Activated B cell treated with CpG ODN at 0.5 μM for 24 hours (primary cell): Measurements from ENCODE around the gene CST7. TPM values are rescaled to one million over a fixed set of nuclear protein-coding genes. Genes with fewer than 3 reads are reported as not detected.
A peak's percentile ranks its signal among the peaks of the same experiment; 100 is the strongest.

ENCODE experiments used
- ATAC-seq: fragments of 200-7000 bp; cut with Tn5 transposase; one replicate; pipeline ENCODE4 v1.10.0; 2021; ENCODE audit warnings: low read depth, mild to moderate bottlenecking, moderate library complexity
- CTCF ChIA-PET: fragments of 350-600 bp; sonication (Branson Sonifier 250); formaldehyde crosslinking; loops from one replicate; lab custom pipeline; 2021; ENCODE audit warnings: antibody characterized with exemption; lab: Charles Lee
- POLR2A ChIA-PET: fragments of 350-600 bp; sonication (Branson Sonifier 250); formaldehyde crosslinking; loops from one replicate; lab custom pipeline; 2021; ENCODE audit warnings: antibody characterized with exemption; lab: Charles Lee
- DNase-seq: peaks from one replicate; pipeline ENCODE4 v3.0.0; 2022
- H3K27ac Mint-ChIP-seq: one replicate; pipeline ENCODE4 v1.8.0; 2020; ENCODE audit warnings: mixed read lengths
- H3K27me3 Mint-ChIP-seq: one replicate; pipeline ENCODE4 v1.8.0; 2021; ENCODE audit warnings: mixed read lengths
- H3K36me3 Mint-ChIP-seq: one replicate; pipeline ENCODE4 v1.8.0; 2021; ENCODE audit warnings: low read depth, mixed read lengths
- H3K4me1 Mint-ChIP-seq: one replicate; pipeline ENCODE4 v1.8.0; 2021; ENCODE audit warnings: mixed read lengths
- H3K4me3 Mint-ChIP-seq: one replicate; pipeline ENCODE4 v1.8.0; 2020; ENCODE audit warnings: mild to moderate bottlenecking, mixed read lengths
- H3K9me3 Mint-ChIP-seq: one replicate; pipeline ENCODE4 v1.8.0; 2020; ENCODE audit warnings: mixed read lengths
- intact Hi-C: fragments of 100-400 bp; cut with micrococcal nuclease; formaldehyde crosslinking; loops from one replicate; pipeline ENCODE4 v1.15.1; 2024
- total RNA-seq: library from RNA; stranded (reverse); gene quantifications from 2 replicates; pipeline ENCODE4 v1.2.3, GENCODE V29; 2022
- TF ChIP-seq, protein P1 (sequence below): fragments of 200-600 bp; IDR thresholded peaks from one replicate; pipeline ENCODE4 v1.8.0; 2022; ENCODE audit warnings: antibody characterized with exemption, mild to moderate bottlenecking

The CST7 gene
- total RNA-seq, 1 donor from 2014 or later = 1.0 TPM

DNA sequence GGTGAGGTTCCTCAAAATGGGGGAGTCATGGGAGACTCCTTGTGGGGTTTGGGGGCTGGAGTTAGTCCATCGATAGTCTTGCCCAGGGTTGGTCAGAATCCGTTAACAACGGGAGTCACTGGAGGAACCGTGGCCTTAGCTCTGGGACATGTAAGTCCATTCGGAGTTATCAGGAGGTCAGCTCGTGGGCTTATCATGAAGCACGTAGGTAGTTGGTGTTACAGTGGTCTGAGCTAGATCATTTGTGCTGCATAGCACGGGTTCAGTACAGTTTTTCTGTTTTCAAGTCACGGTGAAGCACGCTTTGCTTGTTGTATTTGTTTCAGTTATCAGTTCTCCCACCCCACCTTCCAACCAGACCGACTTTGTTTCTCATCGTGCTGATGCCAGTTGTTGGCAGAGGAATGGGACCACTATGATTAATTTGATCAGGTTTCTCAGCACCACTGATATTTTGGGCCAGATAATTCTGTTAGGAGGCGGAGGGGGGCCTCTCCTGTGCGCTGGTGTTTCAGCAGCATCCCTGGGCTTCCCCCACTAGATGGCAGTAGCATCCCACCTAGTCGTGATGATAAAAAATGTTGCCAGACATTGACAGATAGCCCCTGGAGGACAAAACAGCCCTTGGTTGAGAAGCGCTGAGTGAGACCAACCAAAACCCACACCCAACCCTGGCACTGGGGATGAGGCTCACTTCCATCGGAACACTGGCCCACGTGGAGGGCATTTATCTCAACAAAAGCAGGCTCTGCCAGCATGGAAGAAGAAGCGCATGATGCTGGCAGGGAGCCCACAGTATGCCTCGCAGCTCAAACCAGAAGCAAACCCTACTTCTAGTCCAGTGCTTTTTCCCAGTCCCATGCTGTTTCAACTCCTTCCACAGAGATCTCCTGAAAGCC lies 45.6 kb downstream of the CST7 start:
- Mint-ChIP-seq H3K27ac (peak overlapping the region; percentile 76), H3K27me3 (no peaks in the 10 kb centered on the region)
- intact Hi-C loops = loop anchor here (1.0 to 5.0 kb wide), 7 partner anchors 49 to 1057 kb away; no protein-coding TSS in a partner anchor

GRCh38 chr20:24995741-24996448 lies 46.8 kb downstream of the CST7 start:
- no peaks in the 10 kb centered on the region for H3K27me3 Mint-ChIP-seq
- H3K36me3 Mint-ChIP-seq = peaks cover 11% of the 10 kb centered on the region
- TF ChIP-seq, protein P1, sequence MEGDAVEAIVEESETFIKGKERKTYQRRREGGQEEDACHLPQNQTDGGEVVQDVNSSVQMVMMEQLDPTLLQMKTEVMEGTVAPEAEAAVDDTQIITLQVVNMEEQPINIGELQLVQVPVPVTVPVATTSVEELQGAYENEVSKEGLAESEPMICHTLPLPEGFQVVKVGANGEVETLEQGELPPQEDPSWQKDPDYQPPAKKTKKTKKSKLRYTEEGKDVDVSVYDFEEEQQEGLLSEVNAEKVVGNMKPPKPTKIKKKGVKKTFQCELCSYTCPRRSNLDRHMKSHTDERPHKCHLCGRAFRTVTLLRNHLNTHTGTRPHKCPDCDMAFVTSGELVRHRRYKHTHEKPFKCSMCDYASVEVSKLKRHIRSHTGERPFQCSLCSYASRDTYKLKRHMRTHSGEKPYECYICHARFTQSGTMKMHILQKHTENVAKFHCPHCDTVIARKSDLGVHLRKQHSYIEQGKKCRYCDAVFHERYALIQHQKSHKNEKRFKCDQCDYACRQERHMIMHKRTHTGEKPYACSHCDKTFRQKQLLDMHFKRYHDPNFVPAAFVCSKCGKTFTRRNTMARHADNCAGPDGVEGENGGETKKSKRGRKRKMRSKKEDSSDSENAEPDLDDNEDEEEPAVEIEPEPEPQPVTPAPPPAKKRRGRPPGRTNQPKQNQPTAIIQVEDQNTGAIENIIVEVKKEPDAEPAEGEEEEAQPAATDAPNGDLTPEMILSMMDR = no peak
- ATAC-seq (no peak), DNase-seq (no peak)
- H3K9me3 Mint-ChIP-seq = no peaks in the 10 kb centered on the region
- peaks cover 41% of the 10 kb centered on the region for H3K4me1 Mint-ChIP-seq
- CTCF ChIA-PET = interaction anchor here (1.0 to 4.7 kb wide), 5 partner anchors 41 to 413 kb away, joined by 3 to 113 read pairs (median 8); no protein-coding TSS in a partner anchor
- intact Hi-C loops = loop anchor here (1.0 kb wide), 5 partner anchors 47 to 403 kb away; no protein-coding TSS in a partner anchor
- H3K27ac Mint-ChIP-seq = no peak overlapping the region
- POLR2A ChIA-PET = interaction anchor here (0.8 to 3.0 kb wide), 3 partner anchors 62 to 69 kb away, joined by 3 to 13 read pairs (median 3); partner anchors contain the start of gene ACSS1
- H3K4me3 Mint-ChIP-seq = no peak overlapping the region

More for the DNA sequence above, 45.6 kb downstream of the CST7 start:
- Mint-ChIP-seq H3K4me3 (peak overlapping the region; percentile 70), H3K4me1 (peaks cover 45% of the 10 kb centered on the region), H3K36me3 (peaks cover 11% of the 10 kb centered on the region), H3K9me3 (no peaks in the 10 kb centered on the region)
- POLR2A ChIA-PET = interaction anchor here (0.9 to 3.3 kb wide), 5 partner anchors 63 to 201 kb away, joined by 3 to 35 read pairs (median 4); partner anchors contain the start of genes ACSS1 and ENTPD6
- DNase-seq = peak; percentile 65
- TF ChIP-seq, protein P1 = no peak
- peak; percentile 51 for ATAC-seq
- CTCF ChIA-PET = interaction anchor here (0.9 to 4.7 kb wide), 12 partner anchors 12 to 415 kb away, joined by 3 to 113 read pairs (median 4); no protein-coding TSS in a partner anchor

DNA sequence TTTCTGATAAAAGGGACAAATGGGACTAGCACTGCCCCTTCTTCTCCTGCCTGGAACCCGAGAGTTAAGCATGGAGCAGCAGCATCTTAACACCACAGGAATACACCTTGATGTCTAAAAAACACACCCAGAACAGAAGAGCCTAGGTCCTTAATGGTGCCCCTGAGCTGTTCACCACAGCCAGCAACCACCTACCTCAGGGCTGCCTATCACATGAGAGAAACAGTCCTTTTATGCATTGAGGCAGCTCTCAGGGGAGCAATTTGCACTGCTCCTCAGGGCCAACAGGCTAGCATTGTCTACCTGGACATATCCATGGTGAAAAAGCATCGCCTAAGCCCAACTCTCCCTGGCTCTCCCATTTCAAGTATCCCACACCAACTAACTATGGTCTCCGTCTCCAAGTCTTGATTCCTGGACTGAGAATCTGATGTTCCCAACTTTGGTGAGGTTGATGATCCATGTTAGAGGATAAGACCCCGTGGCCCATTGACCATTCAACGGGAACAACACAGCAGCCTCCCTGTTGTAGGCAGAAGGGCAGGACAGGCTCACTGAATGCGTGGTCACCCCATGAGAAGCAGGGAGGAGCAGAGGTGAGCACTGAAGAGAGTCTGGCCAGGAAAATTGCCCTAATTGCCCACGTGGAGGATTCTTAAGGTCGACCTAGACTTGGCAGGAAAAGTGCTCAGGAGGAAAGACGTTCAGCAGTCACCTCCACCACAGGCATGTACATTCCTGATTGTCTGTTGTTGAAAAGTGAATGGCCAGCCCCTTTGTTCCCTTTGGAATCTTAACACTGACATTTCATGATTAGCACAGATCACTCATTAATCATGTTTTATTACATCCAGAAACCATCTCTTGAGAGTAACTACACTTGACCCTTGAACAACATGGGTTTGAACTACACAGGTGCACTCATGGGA lies 47.6 kb downstream of the CST7 start:
- no peaks in the 10 kb centered on the region for H3K27me3 Mint-ChIP-seq
- ATAC-seq (no peak), DNase-seq (no peak)
- no peak overlapping the region for H3K4me3 Mint-ChIP-seq
- intact Hi-C loops = no loop called here
- TF ChIP-seq, protein P1 = no peak
- ChIA-PET CTCF (interaction anchor here (1.7 to 4.7 kb wide), 2 partner anchors 67 to 403 kb away, joined by 8 to 113 read pairs; no protein-coding TSS in a partner anchor), POLR2A (interaction anchor here (0.8 to 3.0 kb wide), 3 partner anchors 61 to 69 kb away, joined by 3 to 13 read pairs (median 3); partner anchors contain the start of gene ACSS1)
- no peaks in the 10 kb centered on the region for H3K9me3 Mint-ChIP-seq
- no peak overlapping the region for H3K27ac Mint-ChIP-seq
- H3K4me1 Mint-ChIP-seq = peaks cover 33% of the 10 kb centered on the region
- peaks cover 11% of the 10 kb centered on the region for H3K36me3 Mint-ChIP-seq

GRCh38 chr20:24998121-24998520 lies 49.1 kb downstream of the CST7 start:
- POLR2A ChIA-PET = interaction anchor here (0.5 kb wide), 1 partner anchor 963 kb away, joined by 7 read pairs; no protein-coding TSS in a partner anchor
- CTCF ChIA-PET = interaction anchor here (1.3 kb wide), 1 partner anchor 60 kb away, joined by 4 read pairs; the partner anchor contains the start of gene ACSS1
- ATAC-seq = no peak
- peaks cover 2% of the 10 kb centered on the region for H3K9me3 Mint-ChIP-seq
- H3K27me3 Mint-ChIP-seq = no peaks in the 10 kb centered on the region
- DNase-seq = no peak
- H3K27ac Mint-ChIP-seq = no peak overlapping the region
- TF ChIP-seq, protein P1 = no peak
- H3K4me1 Mint-ChIP-seq = peaks cover 23% of the 10 kb centered on the region
- H3K36me3 Mint-ChIP-seq = peaks cover 13% of the 10 kb centered on the region
- no peak overlapping the region for H3K4me3 Mint-ChIP-seq
- intact Hi-C loops = no loop called here
